ENCODE data around the gene SLC5A11.
"Not testable (repeated sequence)": the region's sequence is repeated elsewhere in the genome, so short reads cannot be mapped to it uniquely, and the experiment has no call there.

SLC5A11 gene

GRCh38 chr16:24837969-24838368, 7.8 kb upstream of the SLC5A11 start:
- no peak for DNase-seq

DNA sequence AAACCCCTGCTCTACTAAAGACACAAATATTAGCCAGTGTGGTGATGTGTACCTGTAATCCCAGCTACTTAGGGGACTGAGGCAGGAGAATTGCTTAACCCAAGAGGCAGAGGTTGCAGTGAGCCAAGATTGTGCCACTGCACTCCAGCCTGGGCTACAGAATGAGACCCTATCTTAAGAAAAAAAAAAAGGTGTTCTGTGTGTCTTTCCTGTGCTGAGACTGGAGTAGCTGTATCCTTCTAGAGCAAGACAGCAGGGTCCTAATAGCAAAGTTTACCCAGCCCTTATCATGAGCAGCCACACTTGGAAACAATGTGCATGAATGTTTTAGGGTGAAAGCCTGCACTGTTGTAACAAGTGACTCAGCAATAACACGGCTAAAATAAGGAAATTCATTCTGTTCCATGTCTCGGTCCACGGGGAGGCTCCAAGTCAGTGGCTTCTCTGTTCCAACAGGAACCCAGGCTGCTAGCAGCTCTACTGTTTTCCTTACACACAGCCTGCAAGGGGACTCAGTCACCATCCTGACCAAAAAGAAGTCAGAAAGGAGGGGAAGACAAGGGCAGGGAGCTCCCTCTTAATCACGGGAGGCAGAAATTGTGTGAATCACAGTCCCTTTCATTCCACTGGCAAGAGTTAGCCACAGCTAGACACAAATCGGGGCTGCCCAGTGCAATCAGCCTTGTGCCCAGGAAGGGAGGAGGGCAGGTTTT, 7.1 kb upstream of the SLC5A11 start:
- no peak for DNase-seq

DNA sequence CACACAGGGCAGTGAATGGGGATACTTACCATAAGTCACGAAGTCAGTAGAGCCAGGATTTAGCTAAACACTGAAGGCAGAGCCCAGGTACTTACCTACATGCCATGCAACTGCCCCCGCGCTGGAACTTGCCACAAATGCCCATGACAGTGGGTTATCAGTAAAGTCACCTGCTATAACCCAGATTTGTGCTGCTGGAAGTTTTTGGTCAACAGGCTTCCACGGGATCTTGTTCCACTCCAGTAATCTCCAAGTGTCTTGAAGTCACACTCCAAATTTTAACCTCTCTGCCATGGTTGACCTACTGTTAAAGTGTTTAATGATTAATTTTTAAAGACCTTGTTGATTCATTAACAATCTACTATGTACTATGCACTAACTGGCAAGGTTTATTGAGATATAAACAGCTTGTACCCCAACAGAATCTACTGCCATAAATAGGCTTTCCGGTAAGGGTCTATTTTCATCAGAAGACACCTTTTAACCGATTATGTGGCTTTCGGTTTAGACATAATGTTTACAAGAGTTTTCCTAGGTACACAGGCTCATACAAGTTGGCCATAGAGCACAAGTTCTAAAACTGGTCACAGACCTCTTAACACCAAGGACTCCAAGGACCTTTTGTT, 6.3 kb upstream of the SLC5A11 start:
- no peak for DNase-seq

GRCh38 chr16:24841291-24841690, 4.5 kb upstream of the SLC5A11 start:
- DNase-seq, result no peak

GRCh38 chr16:24844101-24845030, 1.4 kb upstream of the SLC5A11 start:
- DNase-seq, result no peak

DNA sequence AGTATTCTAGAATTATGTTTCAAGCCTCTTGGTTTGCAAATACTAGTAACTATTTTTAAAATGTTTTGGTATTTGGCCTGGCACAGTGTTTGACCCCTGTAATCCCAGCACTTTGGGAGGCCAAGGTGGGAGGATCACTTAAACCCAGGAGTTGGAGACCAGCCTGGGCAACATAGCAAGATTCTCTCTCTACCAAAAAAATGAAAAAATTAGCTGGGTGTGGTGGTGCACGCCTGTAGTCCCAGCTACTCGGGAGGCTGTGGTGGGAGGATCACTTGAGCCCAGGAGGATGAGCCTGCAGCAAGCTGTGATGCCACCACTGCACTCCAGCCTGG, 765 bp upstream of the SLC5A11 start:
- DNase-seq, result not testable (repeated sequence)

GRCh38 chr16:24846548-24847357, 990 bp downstream of the SLC5A11 start:
- no peak for DNase-seq

- no peak for DNase-seq
Observed at GRCh38 chr16:24847358-24847664, 1.5 kb downstream of the SLC5A11 start.

- no peak for DNase-seq
Observed at GRCh38 chr16:24848065-24848464, 2.3 kb downstream of the SLC5A11 start.

- DNase-seq, result no peak
Observed at GRCh38 chr16:24849641-24850040, 3.9 kb downstream of the SLC5A11 start.

- DNase-seq, result no peak
Observed at GRCh38 chr16:24850289-24850938, 4.7 kb downstream of the SLC5A11 start.

DNA sequence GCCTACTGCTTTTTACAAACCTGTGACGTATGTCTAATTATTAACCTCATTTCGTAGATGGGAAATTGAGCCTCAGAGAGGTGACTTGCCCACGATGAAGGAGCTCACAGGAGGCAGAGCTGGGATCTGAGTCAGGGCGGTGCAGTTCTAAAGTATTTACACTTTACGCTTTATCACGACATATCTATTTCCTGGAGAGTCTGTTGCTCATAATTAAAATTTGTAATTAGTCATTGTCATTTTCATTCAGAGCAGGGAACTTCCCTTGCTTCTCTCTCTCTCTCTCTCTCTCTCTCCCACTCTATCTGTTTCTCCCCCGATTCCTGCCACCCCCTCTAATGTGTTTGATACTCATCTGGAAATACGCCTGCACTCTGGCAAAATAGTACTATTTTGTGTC, 5.9 kb downstream of the SLC5A11 start:
- no peak for DNase-seq

DNA sequence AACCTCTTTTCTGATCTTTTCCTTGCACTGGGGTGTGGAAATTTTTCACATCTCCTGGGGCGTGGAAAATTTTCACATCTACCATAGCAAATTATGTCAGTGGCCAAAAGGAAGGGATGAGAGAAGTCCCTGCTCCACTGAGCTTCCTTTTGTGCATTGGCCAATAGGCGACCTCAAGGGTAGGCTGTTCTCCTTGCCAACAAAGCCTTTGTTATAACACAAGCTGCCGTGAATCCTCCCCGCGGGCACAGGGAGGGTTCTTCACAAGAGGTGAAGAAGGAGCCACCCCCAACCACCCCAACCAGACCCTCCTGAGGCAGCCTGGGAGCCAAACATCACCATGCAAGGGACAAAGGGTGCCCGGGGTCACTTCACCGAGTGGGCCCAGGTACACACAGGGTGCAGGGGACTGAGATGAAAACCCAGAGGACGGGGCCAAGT, 6.5 kb downstream of the SLC5A11 start:
- no peak for DNase-seq

- DNase-seq, result no peak
Observed at GRCh38 chr16:24853169-24853824, 7.5 kb downstream of the SLC5A11 start.

DNA sequence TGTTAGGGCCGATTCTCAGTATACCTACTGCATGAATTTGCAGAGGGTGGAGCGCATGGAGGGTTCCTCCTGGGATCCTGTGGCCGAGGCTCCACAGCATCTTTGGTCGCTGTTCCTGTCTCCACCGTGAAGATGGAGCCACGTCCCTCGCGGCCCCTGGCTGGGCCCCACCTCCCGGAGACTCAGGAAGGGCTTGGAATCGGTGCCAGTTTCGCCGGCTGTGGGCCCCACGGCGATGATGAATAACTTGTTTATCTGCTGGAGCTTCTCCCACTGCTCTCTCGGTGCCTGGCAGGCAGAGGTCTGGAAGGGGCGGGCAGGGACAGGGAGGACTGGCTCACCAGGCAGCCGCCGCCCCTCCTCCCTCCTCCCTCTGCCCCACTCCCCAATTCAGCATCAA, 8.1 kb downstream of the SLC5A11 start:
- DNase-seq, result peak; percentile 5

DNA sequence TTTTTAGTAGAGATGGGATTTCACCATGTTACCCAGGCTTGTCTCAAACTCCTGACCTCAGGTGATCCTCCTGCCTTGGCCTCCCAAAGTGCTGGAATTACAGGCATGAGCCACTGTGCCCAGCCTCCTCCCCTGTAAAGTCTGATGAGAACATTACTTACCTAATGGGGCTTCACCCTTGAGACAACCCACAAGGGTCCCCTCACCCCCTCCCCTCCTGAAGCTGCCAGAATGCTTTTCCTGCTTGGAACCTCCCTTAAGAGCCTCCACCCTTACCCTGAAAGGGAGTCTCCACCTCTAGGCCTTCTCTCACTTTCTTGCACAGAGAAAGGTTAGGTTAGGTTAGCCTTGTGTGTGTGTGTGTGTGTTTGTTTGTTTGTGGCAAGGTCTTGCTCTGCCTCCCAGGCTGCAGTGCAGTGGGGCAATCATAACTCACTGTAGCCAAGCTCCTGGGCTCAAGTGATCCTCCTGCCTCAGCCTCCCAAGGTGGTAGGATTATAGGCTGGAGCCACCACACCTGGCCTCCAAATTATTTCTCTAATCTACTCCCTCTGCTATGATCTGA, 8.9 kb downstream of the SLC5A11 start:
- DNase-seq, result no peak

GRCh38 chr16:24855678-24856077, 9.9 kb downstream of the SLC5A11 start:
- DNase-seq, result no peak

DNA sequence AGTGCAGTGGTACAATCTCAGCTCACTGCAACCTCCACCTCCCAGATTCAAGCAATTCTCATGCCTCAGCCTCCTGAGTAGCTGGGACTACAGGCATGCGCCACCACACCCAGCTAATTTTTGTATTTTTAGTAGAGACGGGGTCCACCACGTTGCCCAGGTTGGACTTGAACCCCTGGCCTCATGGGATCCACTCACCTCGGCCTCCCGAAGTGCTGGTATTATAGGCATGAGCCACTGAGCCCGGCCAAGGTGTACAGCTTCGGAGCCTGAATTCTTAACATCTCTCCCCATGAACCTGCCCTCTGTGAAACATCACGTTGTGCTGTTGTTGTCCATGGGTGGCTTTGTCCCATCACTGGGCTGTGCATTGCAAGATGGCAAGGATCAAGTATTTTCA, 11.1 kb downstream of the SLC5A11 start:
- not testable (repeated sequence) for DNase-seq

DNA sequence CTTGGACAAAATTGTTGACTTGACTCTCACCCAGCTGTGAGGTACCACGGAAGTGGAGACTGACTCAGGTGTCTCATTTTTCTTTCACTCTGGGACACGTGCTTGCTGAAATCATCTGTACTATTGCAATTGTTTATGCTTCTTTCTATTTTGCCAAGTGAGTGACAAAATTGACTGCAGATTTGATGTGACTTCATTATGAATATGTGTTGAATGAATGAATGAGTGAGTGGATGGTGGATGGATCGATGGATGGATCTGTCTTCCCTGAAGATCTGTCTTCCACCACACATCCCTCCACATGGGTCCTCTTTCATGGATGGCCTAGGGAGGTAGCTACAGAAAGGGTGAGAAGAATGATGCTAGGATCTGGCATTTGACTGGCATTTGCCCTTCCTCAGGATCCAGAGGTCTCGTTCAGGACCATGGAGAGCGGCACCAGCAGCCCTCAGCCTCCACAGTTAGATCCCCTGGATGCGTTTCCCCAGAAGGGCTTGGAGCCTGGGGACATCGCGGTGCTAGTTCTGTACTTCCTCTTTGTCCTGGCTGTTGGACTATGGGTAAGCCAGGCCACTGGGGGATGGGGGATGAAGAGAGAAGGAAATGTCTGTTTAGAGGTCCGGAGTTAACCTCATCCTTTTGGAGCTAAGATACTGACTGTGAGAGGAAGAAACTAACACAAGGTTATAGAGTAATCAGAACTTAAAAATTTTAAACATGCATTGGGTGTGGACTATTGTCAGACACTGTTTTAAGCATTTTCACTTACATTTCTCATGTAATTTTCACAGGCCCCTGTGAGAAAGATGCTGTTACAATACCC, 12.7 kb downstream of the SLC5A11 start:
- peak; percentile 42 for DNase-seq

DNA sequence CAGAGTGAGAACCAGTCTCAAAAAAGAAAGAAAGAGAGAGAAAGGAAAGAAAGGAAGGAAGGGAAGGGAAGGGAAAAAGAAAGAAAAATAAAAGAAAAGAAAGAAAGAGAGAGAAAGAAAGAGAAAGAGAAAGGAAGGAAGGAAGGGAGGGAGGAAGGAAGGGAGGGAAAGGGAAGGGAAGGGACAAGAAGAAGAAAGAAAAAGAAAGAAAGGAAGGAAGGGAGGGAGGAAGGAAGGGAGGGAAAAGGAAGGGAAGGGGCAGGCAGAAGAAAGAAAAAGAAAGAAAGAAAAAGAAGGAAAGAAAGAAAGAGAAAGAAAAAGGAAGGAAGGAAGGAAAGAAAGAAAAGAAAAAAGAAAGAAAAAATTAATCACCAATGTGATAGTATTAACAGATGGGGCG, 15.7 kb downstream of the SLC5A11 start:
- DNase-seq, result no peak
